Activated T-cell treated with anti-CD3 and anti-CD28 coated beads for 48 hours (primary cell): Measurements from ENCODE around the gene SLC26A8.
"Not testable (repeated sequence)": the region's sequence is repeated elsewhere in the genome, so short reads cannot be mapped to it uniquely, and the experiment has no call there.

Experiments used
- DNase-seq: peaks from one replicate; pipeline ENCODE4 v3.0.0-alpha.2; 2020; ENCODE audit warnings: low read depth

Gene SLC26A8

GRCh38 chr6:35993150-35993549 is 31.3 kb downstream of the SLC26A8 start:
- no peak for DNase-seq

- not testable (repeated sequence) for DNase-seq
Observed at GRCh38 chr6:35988047-35988446, 36.4 kb downstream of the SLC26A8 start.

- DNase-seq: no peak
Observed at GRCh38 chr6:35984701-35985100, 39.7 kb downstream of the SLC26A8 start.

GRCh38 chr6:35980991-35981645 is 43.3 kb downstream of the SLC26A8 start:
- no peak for DNase-seq

GRCh38 chr6:35980126-35980525 is 44.3 kb downstream of the SLC26A8 start:
- DNase-seq: not testable (repeated sequence)

- DNase-seq: no peak
Observed at GRCh38 chr6:35977308-35977707, 47.1 kb downstream of the SLC26A8 start.

GRCh38 chr6:35973670-35974222 is 50.7 kb downstream of the SLC26A8 start:
- peak; percentile 22 for DNase-seq

- no peak for DNase-seq
Observed at GRCh38 chr6:35972471-35973367, 51.7 kb downstream of the SLC26A8 start.

- no peak for DNase-seq
Observed at GRCh38 chr6:35970181-35970580, 54.3 kb downstream of the SLC26A8 start.

GRCh38 chr6:35969646-35970045 is 54.8 kb downstream of the SLC26A8 start:
- DNase-seq: no peak

GRCh38 chr6:35968821-35969220 is 55.6 kb downstream of the SLC26A8 start:
- DNase-seq: no peak

GRCh38 chr6:35967076-35967774 is 57.2 kb downstream of the SLC26A8 start:
- no peak for DNase-seq

- no peak for DNase-seq
Observed at GRCh38 chr6:35962779-35963560, 61.5 kb downstream of the SLC26A8 start.

GRCh38 chr6:35960187-35960586 is 64.3 kb downstream of the SLC26A8 start:
- DNase-seq: no peak

- no peak for DNase-seq
Observed at GRCh38 chr6:35955970-35956369, 68.5 kb downstream of the SLC26A8 start.

- no peak for DNase-seq
Observed at GRCh38 chr6:35955521-35955920, 68.9 kb downstream of the SLC26A8 start.

GRCh38 chr6:35955071-35955470 is 69.4 kb downstream of the SLC26A8 start:
- no peak for DNase-seq

- DNase-seq: no peak
Observed at GRCh38 chr6:35954333-35954732, 70.1 kb downstream of the SLC26A8 start.

GRCh38 chr6:35948725-35949124 is 75.7 kb downstream of the SLC26A8 start:
- DNase-seq: no peak

- DNase-seq: no peak
Observed at GRCh38 chr6:35945650-35946025, 78.8 kb downstream of the SLC26A8 start.

- no peak for DNase-seq
Observed at GRCh38 chr6:35943390-35943789, 81.1 kb downstream of the SLC26A8 start.

GRCh38 chr6:35942355-35942754 is 82.1 kb downstream of the SLC26A8 start:
- no peak for DNase-seq
